Left lung (tissue), 14 donors: ENCODE data around the gene GMPS. TPM values are rescaled to one million over a fixed set of nuclear protein-coding genes. Genes with fewer than 3 reads are reported as not detected.
"Not testable (repeated sequence)": the region's sequence is repeated elsewhere in the genome, so short reads cannot be mapped to it uniquely, and the experiment has no call there.

Experiments used
- ATAC-seq: fragments of 200-7000 bp; cut with Tn5 transposase; one replicate; pipeline ENCODE4 v1.9.1; 2020; ENCODE audit warnings: moderate library complexity
- DNase-seq, 4 donors: peaks; one replicate each; pipeline ENCODE4 v3.0.0-alpha.2; 2013 to 2020
- H3K27ac ChIP-seq, 2 donors: fragments of 200-600 bp; sonication (generic) in 1 of 2; one replicate each; pipeline versions ENCODE4 v1.5.0 to v1.8.0; 2020 to 2021
- H3K27me3 ChIP-seq, 2 donors: fragments of 200-600 bp; sonication (generic) in 1 of 2; one replicate each; pipeline versions ENCODE4 v1.5.0 to v1.8.0; 2020 to 2021
- H3K36me3 ChIP-seq, 2 donors: fragments of 200-600 bp; sonication (generic) in 1 of 2; one replicate each; pipeline versions ENCODE4 v1.5.0 to v1.8.0; 2020 to 2021
- H3K4me1 ChIP-seq, 2 donors: fragments of 200-600 bp; one replicate each; pipeline ENCODE4 v1.8.0; 2021
- H3K4me3 ChIP-seq, 2 donors: fragments of 200-600 bp; sonication (generic) in 1 of 2; one replicate each; pipeline versions ENCODE4 v1.5.0 to v1.8.0; 2020 to 2021; ENCODE audit warnings: mild to moderate bottlenecking in 1 of 2
- H3K9me3 ChIP-seq, 2 donors: fragments of 200-600 bp; sonication (generic) in 1 of 2; one replicate each; pipeline versions ENCODE4 v1.5.0 to v1.8.0; 2020 to 2021
- CTCF ChIP-seq, 2 donors: fragments of 200-600 bp; sonication (generic) in 1 of 2; IDR thresholded peaks; one replicate each; pipeline versions ENCODE4 v1.5.0 to v1.8.0; 2021; ENCODE audit warnings: antibody characterized with exemption in 2 of 2
- intact Hi-C, 2 donors: fragments of 100-400 bp; cut with DNase I; formaldehyde crosslinking; loops; one replicate each; pipeline versions ENCODE4 v1.11.2 to v1.14.2; 2022
- long read RNA-seq, 12 donors: library from polyadenylated mRNA in 2 of 12; unstranded in 2 of 12; transcript quantifications; one replicate each; pipeline ENCODE4 v2.0.0 and lab custom pipeline, GENCODE V29; 2019 to 2026
- polyA plus RNA-seq, 6 donors: library from polyadenylated mRNA; unstranded; fragments of 120-200 nt; gene quantifications; one replicate each; pipeline ENCODE4 v1.2.1, GENCODE V29; 2013; ENCODE audit not compliant: insufficient read length in 6 of 6
- total RNA-seq, 2 donors: library from RNA; stranded (reverse); fragmentation: NEBNext Ultra II Directional; extraction: Animal tissue kit (Norgen Biotek cat#: 25700); gene quantifications; one replicate each; pipeline ENCODE4 v1.2.1, GENCODE V29; 2021
- donor health status: DM: no; HTN: yes; CAD: no.
- donor health status: DM: no; HTN: no; CAD: no.

The GMPS gene
- 10 to 100 TPM; 46.0 to 48.2 TPM for total RNA-seq
- polyA plus RNA-seq = 10 to 100 TPM; 51.9 to 72.3 (median 62.8) TPM
- long read RNA-seq, donor 1, full-length matches to known transcripts = 14 of 36 reads
- long read RNA-seq, donor 1, partial matches to known transcripts = 22 of 36 reads
- long read RNA-seq, donor 1, other reads (novel, unspliced or antisense) = 0 of 36 reads
- long read RNA-seq, donor 2, full-length matches to known transcripts = 13 of 26 reads
- long read RNA-seq, donor 2, partial matches to known transcripts = 13 of 26 reads
- long read RNA-seq, donor 2, other reads (novel, unspliced or antisense) = 0 of 26 reads
- long read RNA-seq, donor 3, full-length matches to known transcripts = 10 of 10 reads
- long read RNA-seq, donor 3, partial matches to known transcripts = 0 of 10 reads
- long read RNA-seq, donor 3, other reads (novel, unspliced or antisense) = 0 of 10 reads
- long read RNA-seq, donor 4, full-length matches to known transcripts = 9 of 12 reads
- long read RNA-seq, donor 4, partial matches to known transcripts = 3 of 12 reads
- long read RNA-seq, donor 4, other reads (novel, unspliced or antisense) = 0 of 12 reads
- long read RNA-seq, donor 5, full-length matches to known transcripts = 10 of 16 reads
- long read RNA-seq, donor 5, partial matches to known transcripts = 0 of 16 reads
- long read RNA-seq, donor 5, other reads (novel, unspliced or antisense) = 6 of 16 reads
- long read RNA-seq, donor 6, full-length matches to known transcripts = 8 of 19 reads
- long read RNA-seq, donor 6, partial matches to known transcripts = 11 of 19 reads
- long read RNA-seq, donor 6, other reads (novel, unspliced or antisense) = 0 of 19 reads
- long read RNA-seq, donor 7, full-length matches to known transcripts = 3 of 3 reads
- long read RNA-seq, donor 7, partial matches to known transcripts = 0 of 3 reads
- long read RNA-seq, donor 7, other reads (novel, unspliced or antisense) = 0 of 3 reads
- long read RNA-seq, donor 8, full-length matches to known transcripts = 7 of 13 reads
- long read RNA-seq, donor 8, partial matches to known transcripts = 6 of 13 reads
- long read RNA-seq, donor 8, other reads (novel, unspliced or antisense) = 0 of 13 reads
- long read RNA-seq, donor 9 = 0 reads
- long read RNA-seq, donor 10, full-length matches to known transcripts = 4 of 7 reads
- long read RNA-seq, donor 10, partial matches to known transcripts = 2 of 7 reads
- long read RNA-seq, donor 10, other reads (novel, unspliced or antisense) = 1 of 7 reads
- long read RNA-seq, donor 11, full-length matches to known transcripts = 5 of 18 reads
- long read RNA-seq, donor 11, partial matches to known transcripts = 13 of 18 reads
- long read RNA-seq, donor 11, other reads (novel, unspliced or antisense) = 0 of 18 reads
- long read RNA-seq, donor 12, full-length matches to known transcripts = 4 of 4 reads
- long read RNA-seq, donor 12, partial matches to known transcripts = 0 of 4 reads
- long read RNA-seq, donor 12, other reads (novel, unspliced or antisense) = 0 of 4 reads

DNA sequence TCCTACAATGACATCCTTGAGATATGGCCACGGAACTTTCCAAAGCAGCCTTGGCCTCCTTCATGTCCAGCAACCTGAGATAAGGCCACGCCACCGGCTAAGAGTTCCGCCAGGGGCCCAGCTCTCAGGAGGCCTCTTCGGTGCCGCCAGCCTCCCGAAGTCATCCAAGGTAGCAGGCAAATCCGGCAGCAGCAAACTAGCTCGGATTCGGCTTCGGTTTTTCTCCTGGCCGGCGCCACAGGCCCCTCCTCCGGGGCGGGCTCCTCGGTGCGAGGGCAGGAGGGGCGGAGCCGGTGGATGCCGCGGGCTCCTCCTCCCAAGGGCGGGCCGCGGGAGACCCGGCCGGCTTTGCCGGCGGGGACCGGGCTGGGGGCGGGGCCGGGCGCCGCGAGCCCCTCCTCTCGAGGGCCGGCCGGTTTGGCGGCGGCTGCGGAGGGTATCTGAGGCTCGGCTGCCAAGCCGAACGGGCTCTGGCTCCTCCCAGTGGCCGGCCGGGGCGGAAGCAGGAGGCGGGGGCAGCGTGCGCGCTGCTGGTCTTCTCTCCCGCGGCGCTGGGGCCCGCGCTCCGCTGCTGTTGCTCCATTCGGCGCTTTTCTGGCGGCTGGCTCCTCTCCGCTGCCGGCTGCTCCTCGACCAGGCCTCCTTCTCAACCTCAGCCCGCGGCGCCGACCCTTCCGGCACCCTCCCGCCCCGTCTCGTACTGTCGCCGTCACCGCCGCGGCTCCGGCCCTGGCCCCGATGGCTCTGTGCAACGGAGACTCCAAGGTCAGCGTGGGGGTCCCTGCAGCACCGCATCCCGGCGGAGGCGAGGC is at the start of gene GMPS:
TSS of gene GMPS (plus strand) at position 518 of the 812 bp plus-strand sequence. CDS start at position 739, 221 bp downstream.
- ATAC-seq (peak; percentile 96), DNase-seq (peak; percentile 86 to 100 (median 96))
- TF ChIP-seq CTCF (IDR thresholded peaks at IDR 0.05) = peak; percentile 26 to 47
- Histone ChIP-seq H3K36me3 (no peaks in the 10 kb centered on the region), H3K9me3 (no peaks in the 10 kb centered on the region), H3K27ac (peak within 1 kb of the TSS; percentile 91 to 94), H3K4me1 (peaks cover 20 to 45% of the 10 kb centered on the region in 2 donors), H3K4me3 (peak within 1 kb of the TSS; percentile 94 to 96), H3K27me3 (no peaks in the 10 kb centered on the region)
- intact Hi-C loops = no loop called here

- H3K9me3 ChIP-seq, ATAC-seq, H3K4me3 ChIP-seq, H3K27me3 ChIP-seq, H3K27ac ChIP-seq, H3K4me1 ChIP-seq, DNase-seq, intact Hi-C loops: not testable (repeated sequence)
- peaks cover 0 to 83% of the 10 kb centered on the region in 2 donors for H3K36me3 ChIP-seq
Measured at GRCh38 chr3:155828490-155829098, 41.9 kb upstream of the GMPS start.

DNA sequence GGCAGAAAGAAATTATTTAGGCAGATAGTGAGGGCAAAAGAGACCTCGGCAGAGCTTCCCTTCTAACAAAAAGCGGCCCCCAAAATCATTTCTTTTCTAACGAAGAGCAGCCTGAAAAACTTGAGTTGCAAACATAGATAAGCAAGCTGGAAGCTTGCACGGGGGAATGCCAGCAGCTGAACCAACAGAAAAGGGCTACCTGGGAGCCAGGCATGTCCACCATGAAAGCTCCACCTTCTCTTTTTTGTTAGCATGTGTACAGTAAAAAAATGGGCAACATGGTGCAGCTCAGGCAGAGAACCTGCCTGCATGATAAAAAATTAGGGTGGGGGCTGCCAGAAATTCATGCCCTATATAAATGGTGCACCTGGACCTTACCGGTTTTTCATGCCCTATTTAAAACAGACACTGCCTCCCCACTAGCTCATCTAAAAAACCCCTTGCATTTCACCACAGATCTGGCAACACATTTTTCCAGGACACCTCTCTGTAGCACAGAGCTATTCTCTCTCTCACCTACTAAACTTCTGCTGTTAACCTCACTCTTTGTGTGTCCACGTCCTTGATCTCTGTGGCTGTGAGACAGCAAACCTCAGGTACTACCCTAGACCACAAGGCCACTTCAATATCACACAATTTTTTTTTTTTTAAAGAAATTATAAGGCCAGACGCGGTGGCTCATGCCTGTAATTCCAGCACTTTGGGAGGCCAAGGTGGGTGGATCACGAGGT is 34.9 kb upstream of the GMPS start:
- Histone ChIP-seq H3K9me3 (no peaks in the 10 kb centered on the region), H3K4me3 (no peak overlapping the region), H3K36me3 (peaks cover 0 to 43% of the 10 kb centered on the region in 2 donors), H3K27ac (no peak overlapping the region), H3K4me1 (peaks cover 0 to 7% of the 10 kb centered on the region in 2 donors), H3K27me3 (no peaks in the 10 kb centered on the region)
- ATAC-seq (no peak), DNase-seq (no peak)
- intact Hi-C loops = no loop called here
- TF ChIP-seq CTCF (IDR thresholded peaks at IDR 0.05) = no peak

DNA sequence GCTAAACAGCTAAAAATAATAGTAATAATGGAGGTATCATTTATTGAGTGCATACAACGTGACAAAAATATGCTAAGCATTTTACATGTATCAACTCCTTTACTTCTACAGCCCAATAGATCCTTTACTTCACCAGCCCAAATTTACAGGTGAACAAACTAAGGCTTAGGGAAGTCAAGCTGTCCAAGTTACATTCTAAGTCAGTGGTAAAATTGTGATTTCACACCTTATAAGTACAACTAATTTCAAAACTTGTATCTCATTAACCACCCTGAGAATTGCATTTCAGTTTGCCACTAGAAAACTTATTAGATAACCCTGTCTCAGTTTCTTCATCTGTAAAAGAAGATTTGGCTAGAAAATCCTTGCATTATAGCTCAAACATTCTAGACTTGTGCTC is 26.9 kb upstream of the GMPS start:
- intact Hi-C loops = no loop called here
- Histone ChIP-seq H3K36me3 (peaks cover 0 to 19% of the 10 kb centered on the region in 2 donors), H3K4me3 (no peak overlapping the region), H3K9me3 (no peaks in the 10 kb centered on the region), H3K27me3 (no peaks in the 10 kb centered on the region), H3K4me1 (peaks cover 0 to 31% of the 10 kb centered on the region in 2 donors), H3K27ac (no peak overlapping the region)
- DNase-seq (no peak), ATAC-seq (no peak)
- no peak for TF ChIP-seq CTCF (IDR thresholded peaks at IDR 0.05)
